ENCODE results near the gene PLXNA4.

The PLXNA4 gene

GRCh38 chr7:132580277-132580676 lies 4.0 kb upstream of the PLXNA4 start:
- no peak overlapping the region for H3K27ac ChIP-seq
- POLR2A ChIA-PET (ENCODE audit: low non-redundant PET) = no interaction called here
- CTCF ChIA-PET = interaction anchor here (0.7 to 2.1 kb wide), 8 partner anchors 69 to 891 kb away, joined by 3 to 15 read pairs (median 6); no protein-coding TSS in a partner anchor
- DNase-seq (ENCODE audit: low spot score) = no peak
- TF ChIP-seq CTCF (conservative IDR thresholded peaks at IDR 0.05; ENCODE audit: low read depth) = no peak

- no peak for DNase-seq (ENCODE audit: low spot score)
- ChIA-PET CTCF (interaction anchor here (0.7 to 2.1 kb wide), 2 partner anchors 772 to 890 kb away, joined by 4 to 8 read pairs; no protein-coding TSS in a partner anchor), POLR2A (ENCODE audit: low non-redundant PET) (no interaction called here)
- no peak overlapping the region for H3K27ac ChIP-seq
- TF ChIP-seq CTCF (conservative IDR thresholded peaks at IDR 0.05; ENCODE audit: low read depth) = no peak
These were observed 3.1 kb upstream of the PLXNA4 start for GRCh38 chr7:132579260-132579899.

GRCh38 chr7:132578826-132579225 lies 2.6 kb upstream of the PLXNA4 start:
- TF ChIP-seq CTCF (conservative IDR thresholded peaks at IDR 0.05; ENCODE audit: low read depth) = no peak
- H3K27ac ChIP-seq = no peak overlapping the region
- ChIA-PET CTCF (no interaction called here), POLR2A (ENCODE audit: low non-redundant PET) (no interaction called here)
- DNase-seq (ENCODE audit: low spot score) = no peak

GRCh38 chr7:132578050-132578370 lies 1.7 kb upstream of the PLXNA4 start:
- no peak overlapping the region for H3K27ac ChIP-seq
- no peak for DNase-seq (ENCODE audit: low spot score)
- ChIA-PET CTCF (no interaction called here), POLR2A (ENCODE audit: low non-redundant PET) (no interaction called here)
- no peak for TF ChIP-seq CTCF (conservative IDR thresholded peaks at IDR 0.05; ENCODE audit: low read depth)

- ChIA-PET CTCF (no interaction called here), POLR2A (ENCODE audit: low non-redundant PET) (no interaction called here)
- TF ChIP-seq CTCF (conservative IDR thresholded peaks at IDR 0.05; ENCODE audit: low read depth) = no peak
- H3K27ac ChIP-seq = no peak overlapping the region
- peak; percentile 5 for DNase-seq (ENCODE audit: low spot score)
These were observed 1.2 kb upstream of the PLXNA4 start for GRCh38 chr7:132577206-132578049.

GRCh38 chr7:132576721-132577085 lies 433 bp upstream of the PLXNA4 start:
- ChIA-PET POLR2A (ENCODE audit: low non-redundant PET) (no interaction called here), CTCF (no interaction called here)
- no peak for TF ChIP-seq CTCF (conservative IDR thresholded peaks at IDR 0.05; ENCODE audit: low read depth)
- DNase-seq (ENCODE audit: low spot score) = no peak
- H3K27ac ChIP-seq = no peak overlapping the region
